ENCODE measurements around the gene CDCA5.

Gene CDCA5

DNA sequence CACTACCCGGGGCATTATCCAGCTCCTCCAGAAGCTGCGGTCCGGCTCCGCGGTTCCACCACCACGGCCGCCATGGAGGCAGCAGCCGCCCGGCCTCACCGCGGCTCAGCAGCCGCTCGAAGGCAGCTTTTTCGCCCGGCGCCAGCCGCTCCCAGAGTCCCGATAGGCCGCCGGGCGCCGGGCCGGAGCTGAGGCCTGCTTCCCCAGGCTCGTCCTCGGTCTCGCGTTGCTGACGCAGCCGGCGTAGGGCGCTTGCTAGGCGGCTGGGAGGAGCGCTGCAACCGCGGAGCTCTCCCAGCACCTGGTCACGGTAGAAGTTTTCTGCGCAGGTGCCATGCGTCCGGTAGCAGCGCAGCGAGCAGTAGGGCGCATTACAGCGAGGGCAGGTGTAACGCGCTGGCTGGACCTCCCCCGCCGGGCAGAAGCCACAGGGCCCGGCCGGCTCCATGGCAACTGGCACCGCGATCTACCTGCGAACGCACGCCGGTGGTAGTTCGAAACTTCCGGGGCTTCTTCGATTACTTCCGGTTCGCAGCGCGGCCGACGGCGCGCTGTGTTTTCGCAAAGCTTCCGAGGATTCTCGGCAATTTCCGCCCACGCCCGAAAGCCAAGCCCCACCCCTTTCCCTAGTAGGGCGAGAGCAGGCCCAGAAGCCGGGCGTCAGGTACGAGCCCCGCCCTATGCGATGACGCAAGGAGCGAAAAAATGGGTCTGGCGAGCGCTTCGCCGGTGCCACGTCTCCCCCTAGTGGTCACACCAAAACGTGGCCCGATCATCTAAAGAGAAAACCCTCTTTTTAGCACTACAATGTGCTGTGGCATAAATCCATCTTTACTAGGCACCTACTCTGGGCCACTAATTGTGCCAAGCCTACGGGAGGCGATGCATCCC lies 33.6 kb upstream of the CDCA5 start, which contains the start of gene ZNHIT2:
ZNHIT2 (minus strand) TSS at position 496 of the 891 bp plus-strand sequence; CDS start at position 448, 48 bp downstream.
- H3K9me3 ChIP-seq (ENCODE audit: control insufficient read depth, low read length), result no peaks in the 10 kb centered on the region
- no peaks in the 10 kb centered on the region for H3K27me3 ChIP-seq (replicated peaks; ENCODE audit: control insufficient read depth, insufficient read depth, low read length)
- peaks cover 39% of the 10 kb centered on the region for H3K36me3 ChIP-seq (ENCODE audit: control insufficient read depth, insufficient read depth, low read length, severe bottlenecking)
- peak within 1 kb of the TSS; percentile 93 for H3K9ac ChIP-seq (ENCODE audit: low read length)
- peaks cover 30% of the 10 kb centered on the region for H3K4me1 ChIP-seq (ENCODE audit: control insufficient read depth, insufficient read depth, low read length)
- peak within 1 kb of the TSS; percentile 90 for H3K4me3 ChIP-seq (ENCODE audit: low read length)
- DNase-seq (ENCODE audit: low read depth), result peak; percentile 100

DNA sequence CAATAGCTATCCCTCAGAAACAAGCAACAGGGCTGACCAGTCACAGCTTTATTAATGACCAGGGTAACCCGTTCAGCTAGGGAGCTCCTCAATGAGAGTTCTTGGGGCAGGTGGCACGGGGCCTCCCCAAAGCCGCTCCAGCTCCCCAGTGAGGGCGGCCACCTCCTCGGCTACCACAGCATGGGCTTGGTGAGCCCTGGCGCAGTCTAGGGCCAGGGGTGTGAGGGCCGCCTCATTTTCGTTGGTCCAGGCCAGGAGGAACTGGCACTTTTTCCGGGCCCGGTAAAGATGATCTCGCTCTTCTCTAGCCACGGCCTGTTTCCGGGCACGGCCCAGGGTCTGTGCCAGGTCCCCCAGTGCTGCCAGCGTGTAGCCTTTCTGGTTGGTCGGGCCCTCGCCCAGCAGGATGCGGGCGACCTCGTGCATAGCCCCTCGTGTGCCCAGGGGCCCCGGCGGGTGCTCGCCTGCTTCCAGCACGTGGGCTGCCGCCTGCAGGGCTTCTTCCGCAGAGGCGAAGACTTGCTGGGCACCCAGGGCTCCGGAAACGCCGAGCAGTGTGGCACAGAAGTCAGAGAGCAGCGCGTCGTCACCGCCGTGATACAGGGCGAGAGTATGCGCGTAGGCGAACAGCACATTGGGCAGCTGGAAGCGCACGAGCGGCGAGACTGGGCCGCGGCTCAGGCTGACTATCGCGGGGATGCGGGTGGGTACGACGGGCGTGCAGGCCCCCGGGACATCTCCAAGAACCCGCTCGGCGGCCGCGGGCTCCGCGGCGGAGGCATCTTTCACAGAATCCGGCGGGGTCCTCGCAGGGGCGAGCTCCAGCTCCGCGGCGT lies 32.7 kb upstream of the CDCA5 start:
- H3K9ac ChIP-seq (ENCODE audit: low read length), result peak overlapping the region; percentile 93

DNA sequence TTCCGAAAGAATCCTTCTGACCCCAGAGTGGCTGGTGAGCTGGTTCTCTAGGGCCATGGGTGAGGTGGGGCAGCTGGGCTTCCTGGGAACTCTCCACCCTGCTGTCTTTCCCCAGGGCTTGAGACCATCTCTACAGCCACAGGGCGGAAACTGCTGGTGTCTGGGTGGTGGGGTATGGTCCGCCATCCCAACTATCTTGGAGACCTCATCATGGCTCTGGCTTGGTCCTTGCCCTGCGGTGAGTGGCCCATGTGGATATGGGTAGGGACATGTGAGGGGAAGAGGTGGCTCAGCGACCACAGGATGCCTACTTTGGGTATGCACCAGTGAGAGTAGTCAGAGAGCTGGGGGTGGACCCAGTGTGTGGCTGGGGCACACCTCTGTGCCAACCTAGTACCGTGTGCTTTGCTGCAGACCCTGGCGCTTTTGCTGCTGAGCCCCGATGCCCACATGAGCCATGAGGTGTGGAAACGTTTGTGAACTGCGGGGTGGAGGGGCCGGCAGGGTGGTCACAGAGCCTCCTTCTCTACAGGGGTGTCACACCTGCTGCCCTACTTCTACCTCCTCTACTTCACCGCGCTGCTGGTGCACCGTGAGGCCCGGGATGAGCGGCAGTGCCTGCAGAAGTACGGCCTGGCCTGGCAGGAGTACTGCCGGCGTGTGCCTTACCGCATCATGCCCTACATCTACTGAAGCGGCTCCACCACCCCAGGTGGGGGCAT lies 31.7 kb upstream of the CDCA5 start:
- Histone ChIP-seq H3K27me3 (replicated peaks; ENCODE audit: control insufficient read depth, insufficient read depth, low read length) (no peaks in the 10 kb centered on the region), H3K36me3 (ENCODE audit: control insufficient read depth, insufficient read depth, low read length, severe bottlenecking) (peaks cover 32% of the 10 kb centered on the region), H3K9ac (ENCODE audit: low read length) (no peak overlapping the region), H3K9me3 (ENCODE audit: control insufficient read depth, low read length) (no peaks in the 10 kb centered on the region), H3K4me1 (ENCODE audit: control insufficient read depth, insufficient read depth, low read length) (peaks cover 35% of the 10 kb centered on the region), H3K4me3 (ENCODE audit: low read length) (no peak overlapping the region)
- no peak for DNase-seq (ENCODE audit: low read depth)

More for the DNA sequence above, 32.7 kb upstream of the CDCA5 start:
- Histone ChIP-seq H3K27me3 (replicated peaks; ENCODE audit: control insufficient read depth, insufficient read depth, low read length) (no peaks in the 10 kb centered on the region), H3K4me3 (ENCODE audit: low read length) (peak overlapping the region; percentile 90), H3K9me3 (ENCODE audit: control insufficient read depth, low read length) (no peaks in the 10 kb centered on the region), H3K4me1 (ENCODE audit: control insufficient read depth, insufficient read depth, low read length) (peaks cover 33% of the 10 kb centered on the region), H3K36me3 (ENCODE audit: control insufficient read depth, insufficient read depth, low read length, severe bottlenecking) (peaks cover 39% of the 10 kb centered on the region)
- DNase-seq (ENCODE audit: low read depth), result peak; percentile 75

DNA sequence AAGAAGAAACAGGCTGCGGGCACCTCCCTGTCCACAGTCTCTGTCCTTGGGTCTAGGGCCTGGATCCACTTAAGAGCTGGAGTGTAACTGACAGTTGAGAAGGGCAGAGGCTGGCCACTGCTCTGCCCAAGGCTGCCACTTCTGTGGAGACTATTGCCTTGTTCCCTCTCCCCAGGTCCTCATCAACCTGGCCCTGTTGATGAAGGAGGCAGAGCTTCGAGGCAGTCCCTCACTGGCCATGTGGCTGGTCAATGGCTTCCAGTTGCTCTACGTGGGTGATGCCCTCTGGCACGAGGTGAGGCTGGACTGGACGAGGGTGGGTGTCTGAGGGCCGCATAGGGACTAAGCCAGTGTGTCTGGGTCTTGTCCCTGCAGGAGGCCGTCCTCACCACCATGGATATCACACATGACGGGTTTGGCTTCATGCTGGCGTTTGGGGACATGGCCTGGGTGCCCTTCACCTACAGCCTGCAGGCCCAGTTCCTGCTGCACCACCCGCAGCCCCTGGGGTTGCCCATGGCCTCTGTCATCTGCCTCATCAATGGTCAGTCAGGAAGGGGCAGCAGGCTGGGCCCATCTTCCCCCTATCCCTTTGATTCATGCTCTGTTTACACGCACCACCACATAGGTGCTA lies 30.8 kb upstream of the CDCA5 start:
- Histone ChIP-seq H3K9me3 (ENCODE audit: control insufficient read depth, low read length) (no peaks in the 10 kb centered on the region), H3K27me3 (replicated peaks; ENCODE audit: control insufficient read depth, insufficient read depth, low read length) (no peaks in the 10 kb centered on the region), H3K4me1 (ENCODE audit: control insufficient read depth, insufficient read depth, low read length) (peaks cover 36% of the 10 kb centered on the region), H3K36me3 (ENCODE audit: control insufficient read depth, insufficient read depth, low read length, severe bottlenecking) (peaks cover 24% of the 10 kb centered on the region), H3K9ac (ENCODE audit: low read length) (no peak overlapping the region), H3K4me3 (ENCODE audit: low read length) (no peak overlapping the region)
- no peak for DNase-seq (ENCODE audit: low read depth)

DNA sequence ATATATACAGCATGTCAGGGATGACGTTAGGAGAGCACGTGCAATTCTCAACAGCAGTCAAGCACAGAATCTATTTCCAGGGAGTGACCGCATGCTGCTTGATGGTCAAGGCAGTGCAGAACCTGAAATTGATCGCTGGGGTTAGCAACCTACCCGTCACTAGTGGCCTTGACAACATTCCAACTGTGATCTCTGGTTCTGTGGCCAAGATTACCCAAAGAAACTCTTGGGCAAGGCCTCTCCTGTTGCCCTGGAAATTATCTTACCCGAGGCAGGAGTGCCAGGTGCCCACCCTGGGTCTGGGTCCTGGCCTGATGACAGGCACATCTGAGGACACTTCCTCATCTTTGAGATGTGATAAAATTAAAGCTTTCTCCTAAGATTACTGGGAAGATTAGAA lies 30.0 kb upstream of the CDCA5 start:
- DNase-seq (ENCODE audit: low read depth), result no peak
- no peak overlapping the region for H3K9ac ChIP-seq (ENCODE audit: low read length)
- H3K36me3 ChIP-seq (ENCODE audit: control insufficient read depth, insufficient read depth, low read length, severe bottlenecking), result peaks cover 24% of the 10 kb centered on the region
- no peaks in the 10 kb centered on the region for H3K9me3 ChIP-seq (ENCODE audit: control insufficient read depth, low read length)
- peaks cover 36% of the 10 kb centered on the region for H3K4me1 ChIP-seq (ENCODE audit: control insufficient read depth, insufficient read depth, low read length)
- no peak overlapping the region for H3K4me3 ChIP-seq (ENCODE audit: low read length)
- H3K27me3 ChIP-seq (replicated peaks; ENCODE audit: control insufficient read depth, insufficient read depth, low read length), result no peaks in the 10 kb centered on the region

DNA sequence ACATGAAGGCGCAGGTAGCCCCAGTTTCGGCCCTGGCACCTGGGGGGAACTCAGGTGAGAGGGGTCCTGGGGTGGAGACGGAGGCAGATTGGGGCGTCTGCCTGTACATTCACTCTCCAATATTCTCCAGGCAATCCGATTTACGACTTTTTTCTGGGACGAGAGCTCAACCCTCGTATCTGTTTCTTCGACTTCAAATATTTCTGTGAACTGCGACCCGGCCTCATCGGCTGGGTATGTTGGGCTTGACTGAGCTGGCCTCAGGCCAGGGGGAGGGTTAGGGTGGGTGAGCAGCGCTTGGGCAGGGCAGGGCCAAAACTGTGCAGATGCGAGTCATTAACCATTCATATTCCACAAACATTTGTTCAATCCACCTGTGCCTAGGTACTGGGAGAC lies 29.5 kb upstream of the CDCA5 start:
- Histone ChIP-seq H3K27me3 (replicated peaks; ENCODE audit: control insufficient read depth, insufficient read depth, low read length) (no peaks in the 10 kb centered on the region), H3K9ac (ENCODE audit: low read length) (peak overlapping the region; percentile 86), H3K36me3 (ENCODE audit: control insufficient read depth, insufficient read depth, low read length, severe bottlenecking) (peaks cover 23% of the 10 kb centered on the region), H3K9me3 (ENCODE audit: control insufficient read depth, low read length) (no peaks in the 10 kb centered on the region), H3K4me3 (ENCODE audit: low read length) (peak overlapping the region; percentile 82), H3K4me1 (ENCODE audit: control insufficient read depth, insufficient read depth, low read length) (peaks cover 36% of the 10 kb centered on the region)
- DNase-seq (ENCODE audit: low read depth), result no peak

DNA sequence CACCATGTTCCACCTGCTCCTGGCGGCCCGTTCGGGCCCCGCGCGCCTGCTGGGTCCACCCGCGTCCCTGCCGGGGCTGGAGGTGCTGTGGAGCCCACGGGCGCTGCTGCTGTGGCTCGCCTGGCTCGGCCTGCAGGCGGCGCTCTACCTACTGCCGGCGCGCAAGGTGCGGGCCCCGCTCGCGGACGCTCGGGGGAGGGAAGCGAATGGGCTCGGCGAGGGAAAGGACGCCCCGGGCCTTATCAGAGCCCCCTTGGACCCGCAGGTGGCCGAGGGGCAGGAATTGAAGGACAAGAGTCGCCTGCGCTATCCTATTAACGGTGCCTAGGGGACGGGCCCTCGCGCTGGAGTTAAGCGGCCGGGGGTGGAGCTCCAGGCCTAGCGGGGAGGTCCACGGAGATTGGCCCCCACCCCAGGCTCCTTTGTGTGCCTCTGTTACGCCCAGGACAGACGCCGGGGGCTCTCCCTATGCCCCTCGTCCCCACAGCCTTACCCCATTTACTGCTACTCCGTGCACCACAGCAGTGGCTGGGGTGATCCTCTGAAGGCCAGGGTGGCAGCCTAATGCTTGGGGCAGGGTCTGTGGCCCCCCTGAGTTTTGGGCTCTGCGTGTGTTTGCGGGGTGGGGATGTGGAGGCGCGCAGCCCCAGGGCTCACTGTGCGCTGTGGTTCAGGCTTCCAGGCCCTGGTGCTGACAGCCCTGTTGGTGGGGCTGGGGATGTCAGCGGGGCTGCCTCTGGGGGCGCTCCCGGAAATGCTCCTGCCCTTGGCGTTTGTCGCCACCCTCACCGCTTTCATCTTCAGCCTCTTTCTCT lies 28.9 kb upstream of the CDCA5 start:
- Histone ChIP-seq H3K4me1 (ENCODE audit: control insufficient read depth, insufficient read depth, low read length) (peaks cover 36% of the 10 kb centered on the region), H3K9ac (ENCODE audit: low read length) (peak overlapping the region; percentile 86), H3K9me3 (ENCODE audit: control insufficient read depth, low read length) (no peaks in the 10 kb centered on the region), H3K27me3 (replicated peaks; ENCODE audit: control insufficient read depth, insufficient read depth, low read length) (no peaks in the 10 kb centered on the region), H3K4me3 (ENCODE audit: low read length) (peak overlapping the region; percentile 82), H3K36me3 (ENCODE audit: control insufficient read depth, insufficient read depth, low read length, severe bottlenecking) (peaks cover 18% of the 10 kb centered on the region)
- peak; percentile 72 for DNase-seq (ENCODE audit: low read depth)

DNA sequence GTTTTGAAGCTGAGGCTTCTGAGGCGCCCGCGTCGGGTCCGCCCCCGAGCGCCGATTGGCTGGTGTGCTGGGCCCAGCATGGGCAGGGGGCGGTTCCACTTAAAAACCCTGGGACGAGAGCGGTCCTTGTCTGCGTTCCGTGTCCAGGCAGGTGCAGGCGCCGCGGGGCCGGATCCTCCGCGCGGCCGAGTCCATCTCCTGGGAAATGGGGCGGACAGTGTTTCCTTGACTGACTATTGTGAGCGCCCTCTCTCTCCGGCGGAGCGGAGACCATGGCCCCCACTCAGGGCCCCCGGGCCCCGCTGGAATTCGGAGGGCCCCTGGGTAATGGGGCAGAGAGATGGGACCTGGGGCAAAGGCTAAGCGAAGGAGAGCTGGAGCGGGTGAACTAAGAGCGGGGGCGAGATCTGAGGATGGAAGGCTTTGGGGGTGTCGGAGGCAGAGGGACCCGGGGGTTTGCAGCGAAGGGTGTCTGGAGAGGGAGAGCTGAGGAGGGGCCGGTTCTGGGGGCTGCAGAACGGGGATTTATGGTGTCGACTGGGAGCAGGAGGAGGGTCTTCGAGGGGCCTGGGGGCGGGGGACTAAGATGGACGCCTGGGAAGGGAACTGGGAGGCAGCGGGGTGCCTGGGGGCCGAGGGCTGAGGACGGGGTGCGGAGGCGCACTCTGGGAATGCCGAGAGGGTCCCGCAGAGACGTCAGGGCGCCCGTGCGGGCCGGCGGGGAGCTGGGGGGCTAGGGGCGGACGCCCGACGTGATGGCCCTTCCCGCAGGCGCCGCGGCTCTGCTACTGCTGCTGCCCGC lies 28.1 kb upstream of the CDCA5 start, which contains the start of gene TM7SF2:
TM7SF2 (plus strand) TSS at position 129 of the 802 bp plus-strand sequence; CDS start at position 273, 144 bp downstream.
- DNase-seq (ENCODE audit: low read depth), result peak; percentile 91
- H3K4me3 ChIP-seq (ENCODE audit: low read length), result peak within 1 kb of the TSS; percentile 82
- H3K9ac ChIP-seq (ENCODE audit: low read length), result peak within 1 kb of the TSS; percentile 86
- no peaks in the 10 kb centered on the region for H3K9me3 ChIP-seq (ENCODE audit: control insufficient read depth, low read length)
- peaks cover 36% of the 10 kb centered on the region for H3K4me1 ChIP-seq (ENCODE audit: control insufficient read depth, insufficient read depth, low read length)
- H3K27me3 ChIP-seq (replicated peaks; ENCODE audit: control insufficient read depth, insufficient read depth, low read length), result no peaks in the 10 kb centered on the region
- peaks cover 22% of the 10 kb centered on the region for H3K36me3 ChIP-seq (ENCODE audit: control insufficient read depth, insufficient read depth, low read length, severe bottlenecking)

DNA sequence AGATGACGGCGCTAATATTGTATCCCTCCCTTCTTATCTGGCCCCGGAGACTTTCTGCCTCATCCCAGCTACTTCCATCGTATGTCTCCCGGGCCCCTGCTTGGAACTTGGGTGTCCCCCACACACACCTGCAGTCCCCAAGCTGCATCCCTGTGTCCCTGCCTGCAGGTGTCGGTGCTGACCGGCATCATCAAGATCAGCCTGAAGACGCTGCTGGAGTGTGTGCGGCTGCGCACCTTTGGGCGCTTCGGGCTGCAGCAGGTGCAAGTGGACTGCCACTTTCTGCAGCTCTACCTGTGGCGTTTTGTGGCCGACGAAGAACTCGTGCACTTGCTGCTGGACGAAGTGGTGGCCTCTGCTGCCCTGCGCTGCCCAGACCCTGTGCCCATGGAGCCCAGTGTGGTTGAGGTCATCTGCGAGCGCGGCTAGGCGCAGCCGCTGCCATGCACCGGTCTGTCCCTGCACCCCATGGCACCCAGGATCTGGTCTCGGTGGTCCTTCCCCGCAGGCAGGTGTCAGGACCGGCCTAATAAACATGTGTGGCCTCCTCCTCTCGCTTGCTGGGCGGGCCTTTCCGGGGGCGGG lies 27.4 kb upstream of the CDCA5 start:
- Histone ChIP-seq H3K9ac (ENCODE audit: low read length) (peak overlapping the region; percentile 57), H3K9me3 (ENCODE audit: control insufficient read depth, low read length) (no peaks in the 10 kb centered on the region), H3K4me3 (ENCODE audit: low read length) (no peak overlapping the region), H3K27me3 (replicated peaks; ENCODE audit: control insufficient read depth, insufficient read depth, low read length) (no peaks in the 10 kb centered on the region), H3K36me3 (ENCODE audit: control insufficient read depth, insufficient read depth, low read length, severe bottlenecking) (peaks cover 22% of the 10 kb centered on the region), H3K4me1 (ENCODE audit: control insufficient read depth, insufficient read depth, low read length) (peaks cover 31% of the 10 kb centered on the region)
- DNase-seq (ENCODE audit: low read depth), result no peak

Measured in adipocyte (in vitro differentiated cells).